ENCODE data around the gene FARP1.

DNA sequence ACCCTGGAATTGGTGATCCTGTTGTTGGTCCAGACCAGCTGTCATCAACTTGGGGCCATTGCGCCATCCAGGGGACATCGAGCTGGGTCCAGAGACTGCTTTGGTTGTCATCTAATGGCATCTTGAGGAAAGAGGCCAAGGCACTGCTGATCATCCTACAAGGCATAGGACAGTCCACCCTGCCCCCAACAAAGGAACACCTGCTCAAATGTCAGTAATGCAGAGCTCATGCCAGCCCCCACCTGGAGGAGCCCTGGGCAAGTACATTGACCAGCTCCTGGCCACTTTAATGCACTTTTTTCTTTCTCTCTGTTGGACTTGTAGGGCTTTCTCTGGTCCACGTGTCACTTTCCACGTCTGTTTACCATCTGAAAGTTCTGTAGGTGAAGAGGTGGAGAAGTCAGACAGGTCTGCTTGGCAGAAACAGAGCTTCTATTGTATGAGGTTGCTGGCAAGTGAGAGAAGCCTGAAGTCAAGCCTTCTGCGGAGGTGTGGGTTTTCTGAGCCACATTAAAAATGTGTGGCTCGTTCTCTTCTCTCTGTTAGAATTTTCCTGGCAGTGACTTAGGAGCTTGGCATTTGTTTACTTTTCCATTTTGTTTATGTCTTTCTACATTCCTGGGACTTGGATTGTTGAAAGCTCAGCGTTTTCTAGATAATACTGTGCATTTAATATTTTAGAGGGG, 158.2 kb downstream of the FARP1 start:
- TF ChIP-seq, protein P1, sequence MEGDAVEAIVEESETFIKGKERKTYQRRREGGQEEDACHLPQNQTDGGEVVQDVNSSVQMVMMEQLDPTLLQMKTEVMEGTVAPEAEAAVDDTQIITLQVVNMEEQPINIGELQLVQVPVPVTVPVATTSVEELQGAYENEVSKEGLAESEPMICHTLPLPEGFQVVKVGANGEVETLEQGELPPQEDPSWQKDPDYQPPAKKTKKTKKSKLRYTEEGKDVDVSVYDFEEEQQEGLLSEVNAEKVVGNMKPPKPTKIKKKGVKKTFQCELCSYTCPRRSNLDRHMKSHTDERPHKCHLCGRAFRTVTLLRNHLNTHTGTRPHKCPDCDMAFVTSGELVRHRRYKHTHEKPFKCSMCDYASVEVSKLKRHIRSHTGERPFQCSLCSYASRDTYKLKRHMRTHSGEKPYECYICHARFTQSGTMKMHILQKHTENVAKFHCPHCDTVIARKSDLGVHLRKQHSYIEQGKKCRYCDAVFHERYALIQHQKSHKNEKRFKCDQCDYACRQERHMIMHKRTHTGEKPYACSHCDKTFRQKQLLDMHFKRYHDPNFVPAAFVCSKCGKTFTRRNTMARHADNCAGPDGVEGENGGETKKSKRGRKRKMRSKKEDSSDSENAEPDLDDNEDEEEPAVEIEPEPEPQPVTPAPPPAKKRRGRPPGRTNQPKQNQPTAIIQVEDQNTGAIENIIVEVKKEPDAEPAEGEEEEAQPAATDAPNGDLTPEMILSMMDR (IDR thresholded peaks at IDR 0.05) = no peak
- no peak for TF ChIP-seq POLR2A (IDR thresholded peaks at IDR 0.05)

Data from body of pancreas (tissue), 4 donors.